Measurements from ENCODE around the gene GDPD5.

- no peak for TF ChIP-seq GATA3 (IDR thresholded peaks at IDR 0.05; ENCODE audit: low read depth, low read length)
- no peak for TF ChIP-seq GATA2 (IDR thresholded peaks at IDR 0.05; ENCODE audit: low read depth, low read length)
Measured at GRCh38 chr11:75428281-75428724, 97.4 kb downstream of the GDPD5 start.

Data from SH-SY5Y (cell line).